GM18519 (cell line): ENCODE measurements around the gene OVOL3.
"Not testable (repeated sequence)": the region's sequence is repeated elsewhere in the genome, so short reads cannot be mapped to it uniquely, and the experiment has no call there.

Source experiments
- ATAC-seq: cut with Tn5 transposase; IDR thresholded peaks from one replicate; pipeline ENCODE4 v1.9.1; 2021; ENCODE audit warnings: mild to moderate bottlenecking, moderate library complexity; ENCODE audit not compliant: unreplicated experiment, low FRiP score

The OVOL3 gene

DNA sequence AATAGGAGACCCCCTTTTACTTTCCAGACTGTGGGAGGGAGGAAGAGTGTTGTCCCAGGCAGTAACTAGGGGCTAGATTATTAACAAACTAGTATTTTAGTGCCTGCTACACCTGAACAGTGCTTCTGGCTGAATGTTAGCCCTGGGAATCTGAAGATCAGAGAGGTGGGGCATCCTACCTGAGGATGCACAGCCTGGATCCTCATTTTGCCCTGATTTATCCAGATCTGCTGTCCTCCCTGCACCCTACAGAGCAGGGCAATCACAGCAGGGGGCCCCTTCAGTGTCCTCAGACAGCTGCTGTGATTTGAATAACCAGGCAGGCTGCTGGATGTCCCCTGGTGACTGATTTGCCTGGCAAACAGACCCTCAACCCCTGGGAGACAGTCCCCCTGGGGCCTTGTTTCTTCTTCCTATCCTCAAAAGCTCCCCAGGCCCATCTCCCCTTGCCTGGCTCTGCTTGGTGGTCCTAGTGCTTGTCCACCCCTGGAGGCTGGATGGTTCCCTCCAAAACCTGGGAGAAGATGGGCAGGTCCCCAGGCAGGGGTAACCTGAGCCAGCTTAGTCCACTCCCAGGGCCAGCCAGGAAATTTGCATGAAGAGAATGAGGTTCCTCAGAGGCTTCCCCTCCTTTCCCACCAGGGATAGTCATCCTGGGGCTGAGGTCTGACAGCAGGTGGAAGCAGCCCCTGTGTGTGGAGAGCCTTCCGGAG is at the start of gene OVOL3:
TSS of gene OVOL3 (plus strand) at position 657 of the 713 bp plus-strand sequence. CDS start 60 bp downstream, outside the sequence.
- no peak for ATAC-seq

GRCh38 chr19:36061367-36061766 is 49.6 kb upstream of the OVOL3 start:
- no peak for ATAC-seq

- no peak for ATAC-seq
Observed at GRCh38 chr19:36064826-36065225, 46.1 kb upstream of the OVOL3 start.

DNA sequence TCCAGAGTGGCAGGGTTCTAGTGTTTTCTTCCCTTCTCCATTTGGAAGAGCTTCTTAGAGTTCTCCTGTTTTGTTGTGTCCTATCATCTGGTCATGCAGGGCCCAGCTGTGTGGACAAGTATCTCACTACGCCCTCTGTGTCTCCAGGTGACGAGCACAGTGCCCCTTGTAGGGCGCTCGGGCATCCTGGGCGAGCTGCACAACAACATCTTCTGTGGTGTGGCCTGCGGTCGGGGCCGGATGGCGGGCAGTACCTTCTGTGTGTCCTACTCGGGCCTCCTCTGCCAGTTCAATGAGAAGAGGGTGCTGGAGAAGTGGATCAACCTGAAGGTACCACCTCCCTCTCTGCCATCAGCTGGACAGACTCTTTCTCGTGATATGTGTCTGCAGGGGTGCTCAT is 43.3 kb upstream of the OVOL3 start:
- ATAC-seq: no peak

DNA sequence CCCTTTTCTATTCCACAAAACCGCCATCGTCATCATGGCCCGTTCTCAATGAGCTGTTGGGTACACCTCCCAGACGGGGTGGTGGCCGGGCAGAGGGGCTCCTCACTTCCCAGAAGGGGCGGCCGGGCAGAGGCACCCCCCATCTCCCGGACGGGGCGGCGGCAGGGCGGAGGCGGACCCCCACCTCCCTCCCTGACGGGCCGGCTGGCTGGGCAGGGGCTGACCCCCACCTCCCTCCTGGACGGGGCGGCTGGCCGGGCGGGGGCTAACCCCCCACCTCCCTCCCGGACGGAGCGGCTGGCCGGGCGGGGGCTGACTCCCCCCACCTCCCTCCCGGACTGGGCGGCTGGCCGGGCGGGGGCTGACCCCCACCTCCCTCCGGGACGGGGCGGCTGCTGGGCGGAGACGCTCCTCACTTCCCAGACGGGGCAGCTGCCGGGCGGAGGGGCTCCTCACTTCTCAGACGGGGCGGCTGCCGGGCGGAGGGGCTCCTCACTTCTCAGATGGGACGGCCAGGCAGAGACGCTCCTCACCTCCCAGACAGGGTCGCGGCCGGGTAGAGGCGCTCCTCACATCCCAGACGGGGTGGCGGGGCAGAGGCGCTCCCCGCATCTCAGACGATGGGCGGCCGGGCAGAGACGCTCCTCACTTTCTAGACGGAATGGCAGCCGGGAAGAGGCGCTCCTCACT is 42.0 kb upstream of the OVOL3 start:
- ATAC-seq: not testable (repeated sequence)

- ATAC-seq: no peak
Observed at GRCh38 chr19:36072081-36072480, 38.9 kb upstream of the OVOL3 start.

DNA sequence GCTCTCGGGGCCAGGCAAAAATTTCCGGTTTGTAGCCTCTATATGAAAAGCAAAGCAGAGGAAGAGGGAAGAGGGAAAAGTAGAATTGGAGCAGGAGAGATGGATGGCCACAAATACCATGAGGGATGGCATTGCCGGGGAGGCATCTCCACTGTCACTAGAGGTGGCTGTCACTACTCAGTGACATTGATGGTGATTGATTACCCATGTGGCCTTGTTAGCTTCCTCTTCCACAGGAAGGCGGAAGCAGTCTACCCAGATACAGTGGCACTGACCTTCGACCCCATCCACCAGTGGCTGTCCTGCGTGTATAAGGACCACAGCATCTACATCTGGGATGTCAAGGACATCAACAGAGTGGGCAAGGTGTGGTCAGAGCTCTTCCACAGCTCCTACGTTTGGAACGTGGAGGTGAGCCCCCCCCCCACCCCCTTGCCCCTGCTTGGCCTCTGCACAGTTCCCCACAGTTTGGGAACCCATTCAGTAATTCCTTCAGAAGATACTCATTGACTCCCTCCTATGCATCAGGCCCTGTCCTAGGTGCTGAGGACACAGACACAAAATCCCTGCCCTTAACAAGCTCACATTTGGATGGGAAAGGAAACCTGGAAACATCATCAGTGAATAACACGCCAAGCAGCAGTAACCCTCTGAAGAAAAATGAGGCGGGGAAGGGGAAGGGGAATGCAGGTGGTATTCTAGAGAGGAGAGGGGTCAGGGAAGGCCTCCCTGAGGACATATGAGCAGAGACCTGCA is 37.6 kb upstream of the OVOL3 start:
- no peak for ATAC-seq

- no peak for ATAC-seq
Observed at GRCh38 chr19:36079389-36079945, 31.5 kb upstream of the OVOL3 start.

DNA sequence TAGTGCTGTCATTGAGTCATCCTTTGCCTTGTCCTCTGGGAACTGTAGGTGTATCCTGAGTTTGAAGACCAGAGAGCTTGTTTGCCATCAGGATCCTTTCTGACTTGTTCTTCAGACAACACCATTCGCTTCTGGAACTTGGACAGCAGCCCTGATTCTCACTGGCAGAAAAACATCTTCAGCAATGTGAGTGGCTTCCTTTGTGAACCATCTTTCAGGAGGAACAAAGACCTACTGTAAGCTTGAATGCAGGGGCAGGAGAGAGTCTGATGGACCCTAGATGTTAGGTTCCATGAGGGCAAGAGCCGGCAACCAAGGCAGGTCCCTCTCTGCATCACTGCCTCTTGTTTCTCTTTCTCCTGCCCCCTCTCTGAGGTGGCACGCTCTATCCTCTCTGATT is 29.6 kb upstream of the OVOL3 start:
- no peak for ATAC-seq

DNA sequence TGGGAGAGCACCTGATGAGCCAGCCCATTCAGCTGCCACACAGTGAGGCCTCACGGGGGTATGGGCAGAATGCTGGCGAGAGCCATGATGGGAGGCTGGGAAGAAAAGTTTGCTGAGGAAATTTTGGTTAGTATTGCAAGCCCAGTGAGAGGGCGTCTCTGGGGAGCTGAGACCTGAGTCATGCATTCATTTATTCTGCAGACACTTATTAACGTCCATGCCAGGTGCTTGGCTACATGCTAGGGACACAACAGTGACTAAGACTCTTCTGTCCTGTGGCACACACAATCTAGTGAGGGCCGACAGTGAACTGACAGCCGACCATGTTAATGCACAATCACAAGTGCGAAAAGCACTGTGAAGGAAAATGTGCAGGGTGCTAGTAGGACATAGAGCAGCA is 29.0 kb upstream of the OVOL3 start:
- no peak for ATAC-seq

DNA sequence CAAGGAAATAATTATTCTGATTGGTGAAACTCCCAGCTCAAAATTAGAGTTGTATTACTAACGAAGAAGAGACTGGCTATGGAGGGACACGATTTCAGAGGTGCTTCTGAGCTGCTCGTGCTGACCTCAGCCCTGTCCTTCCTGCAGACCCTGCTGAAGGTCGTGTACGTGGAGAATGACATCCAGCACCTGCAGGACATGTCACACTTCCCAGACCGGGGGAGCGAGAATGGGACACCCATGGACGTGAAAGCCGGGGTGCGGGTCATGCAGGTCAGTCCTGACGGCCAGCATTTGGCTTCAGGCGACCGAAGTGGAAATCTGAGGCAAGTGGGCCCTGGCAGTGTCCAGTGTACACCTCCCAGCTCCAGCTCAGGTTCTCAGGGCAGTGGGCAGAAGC is 28.0 kb upstream of the OVOL3 start:
- ATAC-seq: no peak

DNA sequence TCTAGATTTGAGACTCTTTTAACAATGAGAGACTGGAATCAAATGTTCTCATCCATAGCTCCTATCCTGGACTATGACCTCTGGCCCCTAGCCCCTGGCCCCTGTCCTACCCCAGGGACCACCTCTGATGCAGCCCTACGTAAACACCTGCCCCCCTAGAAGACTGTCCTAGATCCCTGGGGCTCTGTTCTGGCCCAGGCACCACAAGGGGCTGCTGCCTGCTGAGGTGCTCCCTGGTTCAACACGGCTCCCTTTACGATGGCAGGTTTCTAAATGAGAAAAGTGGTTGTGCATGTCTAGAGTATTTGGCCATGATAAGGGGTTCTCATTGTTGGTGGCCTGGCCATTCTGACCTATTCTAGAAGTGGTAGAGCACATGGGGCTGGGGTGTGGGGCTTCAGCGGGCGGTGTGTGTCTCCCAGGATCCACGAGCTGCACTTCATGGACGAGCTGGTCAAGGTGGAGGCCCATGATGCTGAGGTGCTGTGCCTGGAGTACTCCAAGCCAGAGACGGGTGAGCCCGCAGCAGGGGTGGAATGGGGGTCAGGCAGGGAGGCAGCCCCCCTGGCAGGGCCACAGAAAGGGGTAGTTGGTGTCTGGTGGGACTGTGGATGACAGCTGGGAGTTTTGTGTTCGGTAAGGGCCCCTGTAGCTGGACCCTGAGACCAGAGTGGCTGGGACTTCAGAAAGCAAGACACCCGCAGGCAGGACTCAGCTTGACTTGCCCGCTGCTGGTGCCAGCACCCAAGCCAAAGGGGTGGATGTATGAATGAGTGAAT is 26.5 kb upstream of the OVOL3 start:
- no peak for ATAC-seq

- ATAC-seq: no peak
Observed at GRCh38 chr19:36086326-36086725, 24.6 kb upstream of the OVOL3 start.

DNA sequence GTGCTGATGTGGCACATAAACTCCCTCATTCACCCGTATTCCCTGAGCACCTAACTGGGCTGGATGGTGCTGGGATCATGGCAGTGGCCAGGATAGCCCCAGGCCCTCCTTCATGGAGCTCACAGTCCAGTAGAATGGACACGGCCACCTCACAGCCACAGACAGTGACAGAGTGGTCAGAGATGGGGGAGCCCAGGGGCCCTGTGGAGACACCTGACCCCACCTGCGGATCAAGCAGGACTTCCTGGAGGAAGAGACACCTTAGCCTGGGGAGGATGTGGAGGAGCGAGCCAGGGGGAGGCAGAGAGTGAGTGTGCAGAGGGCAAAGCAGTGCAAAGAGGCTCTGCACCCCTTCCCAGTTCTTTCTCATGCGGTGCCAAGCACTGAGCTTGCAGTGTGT is 21.1 kb upstream of the OVOL3 start:
- ATAC-seq: no peak

DNA sequence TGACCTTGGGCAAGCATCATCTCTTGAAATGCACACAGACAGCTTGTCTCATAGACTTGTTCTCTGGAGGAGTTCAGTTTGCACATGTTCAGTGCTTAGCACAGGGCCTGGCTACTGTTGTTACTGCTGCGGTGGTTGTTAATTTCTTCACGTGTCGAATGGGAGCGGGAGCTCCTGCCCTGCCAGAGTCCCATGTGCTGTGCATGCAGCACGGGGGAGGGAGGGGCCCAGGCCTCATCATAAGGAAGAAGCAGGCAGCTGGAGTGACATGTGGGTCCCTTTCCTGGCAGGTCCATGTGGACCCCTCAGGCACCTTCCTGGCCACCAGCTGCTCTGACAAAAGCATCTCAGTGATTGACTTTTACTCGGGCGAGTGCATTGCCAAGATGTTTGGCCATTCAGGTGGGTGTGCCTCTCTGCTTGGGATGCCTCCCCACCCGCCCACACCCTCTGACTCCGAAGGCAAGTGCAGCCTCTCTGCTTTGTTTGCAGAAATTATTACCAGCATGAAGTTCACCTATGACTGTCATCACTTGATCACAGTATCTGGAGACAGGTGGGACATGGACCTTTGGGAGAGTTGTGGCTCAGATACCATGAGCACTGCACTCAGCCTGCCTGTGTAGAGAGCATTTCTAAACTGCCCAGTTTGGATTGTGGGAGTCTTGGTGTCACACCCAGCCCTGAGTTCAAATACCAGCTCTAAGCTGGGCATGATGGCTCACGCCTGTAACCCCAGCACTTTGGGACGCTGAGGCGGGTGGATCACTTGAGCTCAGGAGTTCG is 19.8 kb upstream of the OVOL3 start:
- ATAC-seq: no peak

DNA sequence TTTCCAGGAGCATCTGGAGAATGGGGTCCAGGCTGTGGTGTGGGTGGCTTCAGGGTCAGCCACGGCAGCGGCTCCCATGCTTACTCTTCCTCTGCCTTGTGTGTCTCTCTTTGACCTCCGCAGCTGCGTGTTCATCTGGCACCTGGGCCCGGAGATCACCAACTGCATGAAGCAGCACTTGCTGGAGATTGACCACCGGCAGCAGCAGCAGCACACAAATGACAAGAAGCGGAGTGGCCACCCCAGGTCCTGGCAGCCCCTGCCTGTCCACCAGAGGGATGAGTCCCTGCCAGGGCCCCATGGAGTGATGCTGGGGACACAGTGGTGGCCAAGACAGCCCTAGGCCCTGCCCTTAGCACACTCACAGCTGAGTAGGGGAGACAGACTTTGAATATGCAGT is 18.4 kb upstream of the OVOL3 start:
- ATAC-seq: no peak

- ATAC-seq: no peak
Observed at GRCh38 chr19:36093146-36093662, 17.7 kb upstream of the OVOL3 start.

GRCh38 chr19:36093687-36094086 is 17.3 kb upstream of the OVOL3 start:
- ATAC-seq: no peak

DNA sequence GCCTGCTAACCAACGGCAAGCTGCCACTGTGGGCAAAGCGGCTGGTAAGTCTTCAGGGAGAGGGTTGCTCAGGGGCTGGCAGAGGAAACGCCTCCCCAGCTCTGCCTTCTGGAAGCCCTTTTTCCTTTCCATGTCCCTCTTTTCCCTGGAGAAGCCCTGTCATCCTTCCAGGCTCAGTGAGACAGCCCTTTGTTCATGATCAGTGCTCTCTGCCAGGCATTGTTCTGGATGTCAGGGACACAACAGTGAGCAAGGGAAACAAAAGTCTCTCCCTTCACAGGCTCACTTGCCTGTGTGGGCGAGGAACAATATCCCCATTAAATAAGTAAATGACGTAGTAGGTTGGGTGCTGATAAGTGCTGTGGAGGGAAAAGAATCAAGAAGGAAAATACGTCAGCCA is 13.9 kb upstream of the OVOL3 start:
- ATAC-seq: no peak
